ENCODE results near the gene THSD7A. TPM values are rescaled to one million over a fixed set of nuclear protein-coding genes. Genes with fewer than 3 reads are reported as not detected.

The THSD7A gene
- total RNA-seq, 2 experiments from 2014 or later, result not detected

- CTCF ChIA-PET, result no interaction called here
- no peak overlapping the region for H3K27ac Mint-ChIP-seq
- TF ChIP-seq, protein P1, sequence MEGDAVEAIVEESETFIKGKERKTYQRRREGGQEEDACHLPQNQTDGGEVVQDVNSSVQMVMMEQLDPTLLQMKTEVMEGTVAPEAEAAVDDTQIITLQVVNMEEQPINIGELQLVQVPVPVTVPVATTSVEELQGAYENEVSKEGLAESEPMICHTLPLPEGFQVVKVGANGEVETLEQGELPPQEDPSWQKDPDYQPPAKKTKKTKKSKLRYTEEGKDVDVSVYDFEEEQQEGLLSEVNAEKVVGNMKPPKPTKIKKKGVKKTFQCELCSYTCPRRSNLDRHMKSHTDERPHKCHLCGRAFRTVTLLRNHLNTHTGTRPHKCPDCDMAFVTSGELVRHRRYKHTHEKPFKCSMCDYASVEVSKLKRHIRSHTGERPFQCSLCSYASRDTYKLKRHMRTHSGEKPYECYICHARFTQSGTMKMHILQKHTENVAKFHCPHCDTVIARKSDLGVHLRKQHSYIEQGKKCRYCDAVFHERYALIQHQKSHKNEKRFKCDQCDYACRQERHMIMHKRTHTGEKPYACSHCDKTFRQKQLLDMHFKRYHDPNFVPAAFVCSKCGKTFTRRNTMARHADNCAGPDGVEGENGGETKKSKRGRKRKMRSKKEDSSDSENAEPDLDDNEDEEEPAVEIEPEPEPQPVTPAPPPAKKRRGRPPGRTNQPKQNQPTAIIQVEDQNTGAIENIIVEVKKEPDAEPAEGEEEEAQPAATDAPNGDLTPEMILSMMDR (IDR thresholded peaks at IDR 0.05), result no peak
These were observed 280.5 kb downstream of the THSD7A start for GRCh38 chr7:11551470-11551869.

DNA sequence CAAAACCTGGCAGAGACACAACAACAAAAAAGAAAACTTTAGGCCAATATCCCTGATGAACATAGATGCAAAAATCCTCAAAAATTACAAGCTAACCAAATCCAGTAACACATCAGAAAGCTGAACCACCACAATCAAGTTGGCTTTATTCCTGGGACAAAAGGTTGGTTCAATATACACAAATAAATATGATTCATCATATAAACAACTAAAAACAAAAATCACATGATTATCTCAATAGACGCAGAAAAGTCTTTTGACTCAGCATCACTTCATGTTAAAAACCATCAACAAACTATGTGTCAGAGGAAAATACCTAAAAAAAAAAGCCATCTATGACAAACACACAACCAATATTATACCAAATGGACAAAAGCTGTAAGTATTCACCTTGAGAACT, 283.5 kb downstream of the THSD7A start:
- intact Hi-C loops (cut with micrococcal nuclease), result no loop called here
- ChIA-PET CTCF (no interaction called here), POLR2A (no interaction called here)
- H3K36me3 Mint-ChIP-seq (ENCODE audit: low read depth), result no peaks in the 10 kb centered on the region
- H3K27me3 Mint-ChIP-seq, result no peaks in the 10 kb centered on the region
- ATAC-seq, result no peak
- H3K9me3 Mint-ChIP-seq, result peaks cover 3% of the 10 kb centered on the region
- DNase-seq, result no peak
- no peak overlapping the region for H3K27ac Mint-ChIP-seq
- no peak overlapping the region for H3K4me3 Mint-ChIP-seq
- TF ChIP-seq, protein P1 (IDR thresholded peaks at IDR 0.05), result no peak
- H3K4me1 Mint-ChIP-seq (ENCODE audit: low read depth), result no peaks in the 10 kb centered on the region

More at GRCh38 chr7:11551470-11551869, 280.5 kb downstream of the THSD7A start:
- POLR2A ChIA-PET, result no interaction called here
- ATAC-seq (no peak), DNase-seq (no peak)
- Mint-ChIP-seq H3K36me3 (ENCODE audit: low read depth) (no peaks in the 10 kb centered on the region), H3K4me1 (ENCODE audit: low read depth) (no peaks in the 10 kb centered on the region), H3K4me3 (no peak overlapping the region), H3K27me3 (no peaks in the 10 kb centered on the region), H3K9me3 (peaks cover under 1% of the 10 kb centered on the region)
- intact Hi-C loops (cut with micrococcal nuclease), result no loop called here

DNA sequence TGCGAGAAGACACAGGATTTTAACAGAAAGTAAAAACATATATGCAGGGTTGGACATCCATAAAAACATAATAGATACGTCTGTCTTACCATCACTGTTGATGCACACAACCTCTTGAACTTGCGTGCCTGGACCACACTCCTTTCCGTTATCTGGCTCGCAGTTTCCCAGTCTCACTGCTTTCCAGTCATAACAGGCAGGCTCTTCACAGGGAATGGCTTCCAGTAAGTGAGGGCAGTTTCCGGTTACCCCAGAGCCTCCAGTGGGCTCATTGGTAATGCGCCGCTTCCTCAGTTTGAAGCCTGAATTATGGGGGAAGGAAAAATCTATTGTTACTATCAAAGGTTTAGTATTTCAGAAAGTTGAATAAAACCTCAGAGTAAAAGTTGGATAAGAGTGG, 290.7 kb downstream of the THSD7A start:
- Mint-ChIP-seq H3K9me3 (peaks cover 3% of the 10 kb centered on the region), H3K36me3 (ENCODE audit: low read depth) (no peaks in the 10 kb centered on the region), H3K4me1 (ENCODE audit: low read depth) (no peaks in the 10 kb centered on the region), H3K27ac (no peak overlapping the region), H3K4me3 (no peak overlapping the region), H3K27me3 (no peaks in the 10 kb centered on the region)
- ATAC-seq (no peak), DNase-seq (no peak)
- TF ChIP-seq, protein P1 (IDR thresholded peaks at IDR 0.05), result no peak
- CTCF ChIA-PET, result no interaction called here
- POLR2A ChIA-PET, result no interaction called here
- intact Hi-C loops (cut with micrococcal nuclease), result no loop called here

- Mint-ChIP-seq H3K36me3 (ENCODE audit: low read depth) (no peaks in the 10 kb centered on the region), H3K4me3 (no peak overlapping the region), H3K9me3 (peaks cover 3% of the 10 kb centered on the region), H3K27me3 (no peaks in the 10 kb centered on the region), H3K4me1 (ENCODE audit: low read depth) (no peaks in the 10 kb centered on the region), H3K27ac (no peak overlapping the region)
- TF ChIP-seq, protein P1 (IDR thresholded peaks at IDR 0.05), result no peak
- DNase-seq (no peak), ATAC-seq (no peak)
- CTCF ChIA-PET, result no interaction called here
- intact Hi-C loops (cut with micrococcal nuclease), result no loop called here
- POLR2A ChIA-PET, result no interaction called here
These were observed 291.7 kb downstream of the THSD7A start for GRCh38 chr7:11540271-11540761.

- Mint-ChIP-seq H3K27ac (no peak overlapping the region), H3K27me3 (no peaks in the 10 kb centered on the region), H3K36me3 (ENCODE audit: low read depth) (no peaks in the 10 kb centered on the region), H3K9me3 (peaks cover 3% of the 10 kb centered on the region), H3K4me1 (ENCODE audit: low read depth) (no peaks in the 10 kb centered on the region), H3K4me3 (no peak overlapping the region)
- DNase-seq, result no peak
- TF ChIP-seq, protein P1 (IDR thresholded peaks at IDR 0.05), result no peak
- no peak for ATAC-seq
- intact Hi-C loops (cut with micrococcal nuclease), result no loop called here
- CTCF ChIA-PET, result no interaction called here
- POLR2A ChIA-PET, result no interaction called here
These were observed 292.1 kb downstream of the THSD7A start for GRCh38 chr7:11539853-11540252.

Measured in activated CD8-positive, alpha-beta T cell treated with anti-CD3 and anti-CD28 coated beads for 36 hours (primary cell).